Stimulated activated CD4-positive, alpha-beta T cell treated with anti-CD3 and anti-CD28 coated beads, Interleukin-4, amount 100 ng/mL, for 48 hours (primary cell): Measurements from ENCODE around the gene IKZF2.
"Not testable (repeated sequence)": the region's sequence is repeated elsewhere in the genome, so short reads cannot be mapped to it uniquely, and the experiment has no call there.

Experiments used
- DNase-seq, 2 donors: peaks; one replicate each; pipeline ENCODE4 v3.0.0-alpha.2; 2020; ENCODE audit warnings: low read depth in 2 of 2

Gene IKZF2

DNA sequence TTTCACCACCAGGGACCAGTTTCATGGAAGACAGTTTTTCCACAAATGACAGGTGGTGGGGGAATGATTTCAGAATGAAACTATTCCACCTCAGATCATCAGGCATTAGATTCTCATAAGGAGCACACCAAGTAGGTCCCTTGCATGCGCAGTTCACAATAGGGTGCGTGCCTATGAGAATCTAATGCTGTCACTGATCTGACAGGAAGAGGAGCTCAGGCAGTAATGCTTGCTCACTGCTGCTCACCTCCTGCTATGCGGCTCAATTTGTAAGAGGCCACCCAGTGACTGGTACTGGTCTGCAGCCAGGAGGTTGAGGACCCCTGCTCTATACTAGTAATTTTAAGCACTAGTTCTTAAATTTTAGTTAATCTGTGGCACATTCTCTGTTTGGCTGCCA lies 107.8 kb downstream of the IKZF2 start:
- DNase-seq, result no peak

DNA sequence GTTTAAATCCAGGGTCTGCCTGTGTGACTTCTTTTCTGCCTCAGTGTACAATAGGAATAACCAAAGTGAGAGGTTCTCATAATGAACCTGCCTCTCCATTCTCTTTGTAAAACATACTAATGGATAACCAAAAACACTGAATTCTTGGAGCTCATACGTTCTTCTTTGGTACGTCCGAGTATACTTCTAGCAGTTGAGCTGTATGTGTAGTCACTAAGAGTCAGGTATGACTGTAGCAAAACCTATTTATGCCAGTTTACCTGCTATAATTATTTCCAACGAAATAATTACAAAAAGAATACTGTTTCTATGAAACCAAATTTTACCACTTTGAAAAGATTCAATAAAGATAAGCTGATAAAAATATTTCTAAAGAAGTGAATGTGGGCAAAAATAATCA lies 109.2 kb downstream of the IKZF2 start:
- no peak for DNase-seq

DNA sequence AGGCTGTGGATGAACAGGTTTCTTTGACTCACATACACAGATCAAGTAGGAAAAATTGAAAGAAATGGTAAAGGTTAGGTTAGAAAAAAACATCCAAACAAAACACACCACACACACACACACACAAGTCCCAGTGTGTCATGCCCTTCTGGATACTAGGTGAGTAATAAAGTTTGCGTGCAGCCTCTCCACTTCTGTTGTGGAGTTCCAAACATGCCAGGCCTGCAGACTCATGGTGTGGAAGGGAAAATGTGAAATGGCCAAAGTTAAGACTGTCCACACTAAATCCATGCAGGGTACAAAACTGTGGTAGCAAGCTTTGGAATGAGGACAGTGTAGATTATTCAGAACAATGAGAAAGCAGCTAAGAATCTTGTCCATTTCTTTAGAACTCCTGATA lies 114.6 kb downstream of the IKZF2 start:
- no peak for DNase-seq

DNA sequence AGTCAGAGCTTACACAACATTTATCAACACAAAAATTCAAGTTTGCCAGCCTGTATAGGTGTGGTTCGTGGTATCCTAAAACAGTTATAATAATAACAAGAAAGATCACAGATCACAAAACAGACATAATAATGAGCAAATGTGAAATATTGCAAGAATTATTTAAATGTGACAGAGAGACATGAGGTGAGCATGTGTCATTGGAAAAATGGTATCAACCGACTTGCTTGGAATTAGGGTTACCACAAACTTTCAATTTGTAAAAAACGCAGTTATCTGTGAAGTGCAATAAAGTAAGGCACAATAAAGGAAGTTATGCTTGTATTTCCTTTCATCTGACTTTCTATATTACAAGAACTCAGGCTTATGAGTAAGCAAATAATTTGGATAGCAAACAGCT lies 116.8 kb downstream of the IKZF2 start:
- DNase-seq, result no peak

DNA sequence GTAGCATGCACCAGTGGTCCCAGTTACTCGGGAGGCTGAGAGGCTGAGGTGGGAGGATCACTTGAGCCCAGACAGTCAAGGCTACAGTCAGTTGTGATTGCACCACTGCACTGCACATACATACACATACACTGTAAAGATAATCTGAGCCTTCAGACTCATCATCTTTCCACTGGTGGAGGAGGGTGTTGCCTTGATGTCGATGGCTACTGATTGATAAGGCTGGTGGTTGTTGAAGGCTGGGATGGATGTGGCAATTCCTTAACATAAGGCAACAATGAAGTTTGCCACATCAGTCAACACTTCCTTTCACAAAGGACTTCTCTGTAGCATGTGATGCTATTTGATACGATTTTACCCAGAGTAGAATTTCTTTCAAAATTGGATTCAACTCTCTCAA lies 118.8 kb downstream of the IKZF2 start:
- DNase-seq, result no peak

DNA sequence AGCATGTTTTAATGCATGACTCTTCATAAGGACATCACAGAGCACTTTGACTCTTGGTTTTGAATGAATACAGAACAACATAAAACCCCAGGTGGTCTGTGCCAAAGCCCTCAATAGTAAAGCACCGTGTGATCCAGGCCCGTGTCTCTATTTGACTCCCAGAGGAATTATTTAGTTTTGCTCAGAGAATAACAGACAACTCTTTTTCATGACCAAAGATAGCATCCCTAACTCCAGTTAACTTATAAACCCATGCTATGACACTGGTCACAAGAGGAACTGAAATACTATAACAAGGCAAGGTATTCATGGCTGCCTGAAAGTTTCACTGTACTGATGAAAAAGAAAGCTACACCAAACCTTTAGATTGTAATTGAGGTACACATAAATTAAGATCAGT lies 128.4 kb downstream of the IKZF2 start:
- DNase-seq, result no peak

DNA sequence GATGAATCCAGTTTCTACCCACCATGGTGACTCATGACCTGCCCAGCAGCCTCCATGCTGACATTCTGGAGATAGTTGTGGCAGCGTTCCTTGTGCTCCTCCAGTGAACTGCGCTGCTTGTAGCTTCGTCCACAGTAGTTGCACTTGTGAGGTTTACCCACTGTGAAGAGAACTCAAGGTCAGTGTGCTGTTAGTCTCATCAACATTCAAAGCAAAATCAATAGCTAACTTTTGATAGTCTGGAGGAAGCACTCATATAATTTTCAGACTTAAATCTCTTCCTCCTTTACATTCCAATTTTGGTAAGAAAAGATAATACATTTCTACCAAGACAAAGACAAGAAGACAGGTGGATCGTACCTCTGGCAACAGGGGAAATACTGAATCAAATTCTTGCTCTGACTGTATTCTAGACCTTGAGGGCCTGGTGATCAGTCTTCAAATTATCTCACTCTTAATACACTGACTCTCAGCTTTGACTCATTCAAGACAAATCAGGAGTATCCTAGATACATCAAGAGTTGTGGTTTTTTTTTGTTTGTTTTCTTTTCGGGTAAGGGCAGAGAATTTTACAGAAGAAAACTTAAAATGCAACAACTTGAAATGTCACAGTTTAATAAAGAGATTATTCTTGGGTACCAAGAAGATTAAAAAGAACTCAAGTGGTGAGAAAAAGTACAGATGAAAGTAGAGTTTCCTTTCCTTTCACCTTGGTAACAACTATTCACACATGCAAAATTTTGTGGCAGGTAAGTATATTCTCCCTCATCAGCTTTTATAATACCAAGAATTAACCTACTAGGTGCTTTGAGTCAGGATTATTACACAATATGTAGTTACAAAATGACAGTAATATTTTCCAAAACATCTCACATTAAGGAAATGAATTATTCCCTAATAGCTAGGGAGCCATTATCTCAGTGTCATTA lies 129.2 kb downstream of the IKZF2 start:
- no peak for DNase-seq

DNA sequence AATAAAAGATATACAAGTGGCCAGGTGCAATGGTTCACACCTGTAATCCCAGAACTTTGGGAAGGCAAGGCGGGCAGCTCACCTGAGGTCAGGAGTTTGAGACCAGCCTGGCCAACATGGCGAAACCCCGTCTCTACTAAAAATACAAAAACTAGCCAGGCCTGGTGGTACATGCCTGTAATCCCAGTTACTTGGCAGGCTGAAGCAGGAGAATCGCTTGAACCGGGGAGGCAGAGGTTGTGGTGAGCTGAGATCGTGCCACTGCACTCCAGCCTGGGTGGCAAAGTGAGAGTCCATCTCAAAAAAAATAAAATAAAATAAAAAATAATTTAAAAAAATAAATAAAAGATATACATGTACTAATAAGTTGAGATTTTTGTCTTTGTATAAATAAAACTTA lies 130.5 kb downstream of the IKZF2 start:
- DNase-seq, result not testable (repeated sequence)

DNA sequence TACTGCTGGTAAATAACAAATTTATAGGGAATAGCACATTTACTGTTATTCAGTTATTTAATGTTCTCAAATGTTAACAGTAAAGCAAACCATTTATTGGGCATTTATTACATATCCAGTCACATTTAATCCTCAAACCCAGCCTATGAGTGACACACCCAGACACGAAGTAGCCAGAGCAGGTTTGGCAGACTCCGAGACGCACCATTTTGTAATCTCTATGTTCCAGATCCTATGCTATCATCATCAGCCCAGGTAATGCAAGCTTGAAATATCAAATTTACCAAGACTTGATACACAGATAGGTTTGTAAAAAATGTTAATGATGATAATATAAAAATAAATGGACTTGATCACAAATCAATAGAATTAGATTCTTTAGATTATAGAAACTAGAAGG lies 131.1 kb downstream of the IKZF2 start:
- no peak for DNase-seq

DNA sequence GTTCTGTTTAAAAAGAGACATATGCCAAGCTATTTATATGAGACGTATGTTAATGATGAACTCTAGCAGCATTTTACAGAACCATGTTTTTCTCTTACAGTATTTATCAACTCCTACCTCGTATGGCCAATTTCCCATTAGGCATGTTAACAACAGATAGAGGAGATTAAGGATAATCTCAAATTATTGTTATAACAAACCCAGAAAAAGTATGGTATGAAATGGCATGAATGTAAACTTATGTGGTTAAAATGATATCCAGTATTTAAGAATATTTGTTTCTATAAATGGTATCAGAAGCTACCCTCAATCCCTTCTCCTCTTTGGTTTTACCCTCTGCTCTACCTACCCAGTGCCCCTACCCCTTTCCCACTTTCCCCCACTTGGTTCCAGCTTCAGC lies 132.0 kb downstream of the IKZF2 start:
- DNase-seq, result no peak

DNA sequence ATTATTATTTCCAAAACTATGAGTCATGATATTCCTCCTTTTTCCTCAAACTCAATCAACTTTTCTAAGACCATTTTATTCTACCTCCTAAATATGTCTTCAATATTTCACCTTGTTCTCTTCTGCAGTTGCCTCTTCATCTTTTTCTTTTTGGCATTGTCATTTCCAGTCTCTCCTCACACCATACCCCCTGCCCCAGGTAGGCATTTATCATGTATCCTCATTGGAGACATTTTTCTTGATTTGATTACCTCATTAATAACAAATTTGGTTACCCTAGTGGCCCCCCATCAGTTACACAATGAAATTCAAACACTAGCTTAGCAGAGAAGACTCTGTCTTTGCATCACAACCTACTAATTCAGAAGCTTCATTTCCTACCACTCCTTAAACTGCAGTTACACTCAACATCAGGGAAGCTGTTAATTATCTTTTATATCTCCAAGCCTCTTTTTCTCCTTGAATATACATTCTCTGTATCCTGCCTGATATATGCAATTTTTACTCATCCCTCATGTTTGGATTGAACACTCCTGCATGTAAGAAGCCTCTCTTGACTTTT lies 133.0 kb downstream of the IKZF2 start:
- no peak for DNase-seq

DNA sequence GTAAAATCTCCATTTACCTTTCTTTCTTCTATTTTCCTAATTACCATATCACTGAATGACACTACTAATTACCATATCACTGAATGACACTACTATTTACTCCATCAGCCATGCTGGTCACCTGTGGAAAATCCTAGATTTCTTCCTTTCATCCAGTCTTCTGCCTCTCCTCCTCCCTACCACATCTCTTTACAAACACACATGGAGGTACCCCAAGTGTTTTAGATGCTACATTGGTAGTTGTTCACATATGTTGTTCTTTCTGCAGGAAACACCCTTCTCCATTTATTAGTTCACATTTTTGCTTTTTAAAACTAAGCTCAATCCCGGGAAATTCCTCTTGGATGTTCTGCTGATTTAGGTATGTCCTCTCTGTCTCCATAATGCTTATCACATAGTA lies 134.0 kb downstream of the IKZF2 start:
- no peak for DNase-seq

DNA sequence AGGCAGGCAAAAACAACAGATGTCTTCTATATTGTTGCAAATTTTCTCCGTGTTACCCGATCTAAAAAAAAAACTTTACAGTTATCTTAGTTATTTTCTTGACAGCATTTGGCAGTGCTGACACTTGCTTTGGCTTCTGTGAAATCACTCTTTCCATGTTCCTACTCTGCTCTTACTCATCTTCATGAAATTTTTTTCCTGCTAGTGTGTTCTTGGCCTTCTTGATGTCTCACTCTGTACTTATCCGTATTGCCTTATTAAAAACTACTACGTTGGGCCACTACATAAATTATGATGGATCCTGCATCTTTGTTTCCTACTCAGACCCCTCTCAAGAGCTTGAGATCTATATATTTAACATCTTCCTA lies 134.4 kb downstream of the IKZF2 start:
- DNase-seq, result no peak

DNA sequence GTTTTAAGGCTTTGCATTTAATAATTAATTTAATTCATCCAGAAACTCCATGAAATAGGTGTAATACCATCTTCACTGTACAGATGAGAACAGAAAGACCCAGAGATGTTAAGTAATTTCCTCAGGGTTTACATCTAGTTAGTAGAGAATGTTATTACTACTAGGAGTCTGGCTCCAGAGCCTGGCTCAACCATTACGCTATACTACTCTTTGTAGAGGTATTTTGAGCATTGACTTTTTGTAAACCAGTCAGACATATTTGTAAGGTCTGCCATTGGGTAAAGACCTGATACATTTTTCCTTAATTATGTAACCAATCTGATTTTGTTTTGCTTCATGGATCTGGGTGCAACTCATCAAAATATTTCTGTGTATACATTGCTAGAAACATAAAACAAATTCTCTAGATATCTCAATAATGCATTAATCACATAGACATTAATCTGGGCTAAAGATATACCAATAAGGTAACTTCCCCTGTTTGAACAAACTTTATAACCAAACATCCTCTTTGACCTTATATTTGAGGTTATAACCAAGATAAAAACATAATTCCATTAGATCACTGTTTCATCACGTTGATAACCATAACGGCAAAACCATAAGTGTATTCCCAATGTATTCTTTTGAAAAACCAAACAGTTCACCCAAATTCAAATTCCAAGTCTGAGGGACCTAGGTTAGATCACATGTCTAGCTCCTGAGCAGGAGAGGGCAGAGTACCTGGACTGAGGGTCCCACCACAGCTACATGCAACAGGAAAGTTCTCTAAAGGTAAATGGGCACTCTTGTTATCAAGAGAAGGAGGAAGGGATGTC lies 135.0 kb downstream of the IKZF2 start:
- DNase-seq, result no peak

DNA sequence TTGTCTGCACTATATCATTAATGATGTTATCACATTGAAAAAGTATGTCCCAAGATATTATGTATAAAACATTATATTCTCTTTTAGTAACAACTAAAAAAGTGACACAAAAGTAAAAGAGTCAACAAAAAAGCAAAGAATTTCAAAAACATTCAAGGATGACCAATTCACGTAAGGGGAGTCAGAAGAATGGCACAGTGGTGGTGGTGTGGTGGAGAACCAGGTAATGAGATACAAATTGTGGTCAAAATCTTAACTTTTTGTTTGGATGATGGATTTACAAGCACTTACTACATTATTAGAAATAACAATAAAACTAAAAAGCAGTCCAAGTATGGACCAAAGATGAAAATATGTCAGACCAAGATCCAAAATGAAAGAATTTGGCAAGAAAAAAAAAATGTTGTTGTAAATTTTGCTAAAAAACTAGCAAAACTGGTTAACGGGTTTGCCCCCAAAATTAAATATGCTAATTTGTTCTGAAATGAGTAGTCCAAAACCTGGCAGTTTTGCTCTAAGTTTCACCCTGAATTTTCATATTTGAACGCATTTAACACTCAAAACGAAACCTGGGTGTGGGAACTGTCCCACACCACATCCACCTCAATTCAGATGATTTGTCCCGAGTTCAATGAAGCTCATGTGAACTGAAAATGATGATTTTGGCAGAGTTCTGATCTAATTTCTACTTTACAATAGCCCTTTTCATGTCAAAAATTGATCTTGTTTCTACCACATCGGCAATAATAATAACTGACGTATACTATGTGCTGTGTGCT lies 135.8 kb downstream of the IKZF2 start:
- peak in 1 of 2 donors; percentile 25 for DNase-seq

DNA sequence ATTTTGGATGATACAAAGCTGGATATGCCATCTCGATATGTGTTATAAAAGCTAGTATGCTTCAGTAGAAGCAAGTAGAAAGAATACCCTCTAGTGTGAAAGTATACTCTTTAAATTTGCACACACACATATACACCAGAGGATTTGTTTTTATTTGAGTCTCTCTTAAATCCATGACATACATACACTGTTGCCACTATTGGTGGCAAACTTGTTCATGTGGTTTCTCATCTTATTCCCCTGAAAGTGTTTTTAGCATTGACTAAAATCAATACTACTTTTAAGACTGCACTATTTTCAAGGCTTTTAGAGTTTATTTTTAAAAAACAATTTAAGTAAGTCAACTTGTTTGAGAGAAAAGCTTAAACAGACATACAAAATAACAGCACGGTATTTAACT lies 137.4 kb downstream of the IKZF2 start:
- no peak for DNase-seq

DNA sequence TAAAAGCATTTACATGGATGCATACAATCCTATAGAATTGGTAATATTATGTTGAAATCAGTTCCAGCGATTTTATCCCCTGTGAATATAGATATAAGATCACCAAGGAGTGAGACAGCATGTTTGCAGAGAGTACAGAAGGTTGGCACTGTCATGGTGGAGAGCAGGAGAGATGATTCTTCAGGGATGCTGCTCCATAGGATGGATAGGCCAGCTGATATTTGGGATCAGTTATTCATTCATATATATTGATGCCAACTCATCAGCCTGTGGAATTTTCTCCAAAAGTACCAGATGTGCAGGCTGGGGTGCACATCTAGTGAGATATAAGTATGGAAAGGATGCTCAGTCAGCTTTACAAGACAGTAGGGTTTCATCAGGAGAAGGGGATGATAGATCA lies 139.9 kb downstream of the IKZF2 start:
- DNase-seq, result no peak

DNA sequence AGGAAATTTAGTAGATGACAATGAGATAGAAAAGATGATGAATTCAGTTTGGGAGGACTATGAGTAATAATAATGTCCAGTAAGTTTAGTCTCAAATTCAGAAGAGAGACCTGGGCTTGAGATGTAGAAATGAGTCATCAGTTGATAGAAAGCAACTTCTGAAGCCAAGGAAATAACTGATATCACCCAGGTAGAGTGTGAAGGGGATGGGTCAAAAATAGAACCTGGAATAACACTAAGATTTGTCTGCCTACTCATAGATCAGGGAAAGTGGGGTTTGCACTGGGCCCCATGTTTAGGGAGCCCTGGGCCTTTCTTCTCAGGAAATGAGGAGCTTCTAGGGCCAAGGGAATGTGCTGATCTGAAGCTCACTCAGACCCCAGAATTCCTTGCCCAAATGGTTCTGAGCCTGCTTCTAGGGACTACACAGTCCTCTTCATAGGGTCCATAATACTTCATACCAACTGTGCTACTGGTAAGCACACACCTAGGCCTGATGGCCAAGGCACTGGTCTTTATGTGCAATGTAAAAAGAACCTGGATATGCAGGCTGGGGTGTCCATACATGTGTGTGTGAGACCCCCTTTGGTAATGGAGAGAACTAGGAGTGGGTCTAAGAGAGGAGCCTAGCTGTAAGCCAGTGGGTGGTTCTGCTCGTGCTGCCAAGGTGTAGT lies 141.2 kb downstream of the IKZF2 start:
- no peak for DNase-seq

DNA sequence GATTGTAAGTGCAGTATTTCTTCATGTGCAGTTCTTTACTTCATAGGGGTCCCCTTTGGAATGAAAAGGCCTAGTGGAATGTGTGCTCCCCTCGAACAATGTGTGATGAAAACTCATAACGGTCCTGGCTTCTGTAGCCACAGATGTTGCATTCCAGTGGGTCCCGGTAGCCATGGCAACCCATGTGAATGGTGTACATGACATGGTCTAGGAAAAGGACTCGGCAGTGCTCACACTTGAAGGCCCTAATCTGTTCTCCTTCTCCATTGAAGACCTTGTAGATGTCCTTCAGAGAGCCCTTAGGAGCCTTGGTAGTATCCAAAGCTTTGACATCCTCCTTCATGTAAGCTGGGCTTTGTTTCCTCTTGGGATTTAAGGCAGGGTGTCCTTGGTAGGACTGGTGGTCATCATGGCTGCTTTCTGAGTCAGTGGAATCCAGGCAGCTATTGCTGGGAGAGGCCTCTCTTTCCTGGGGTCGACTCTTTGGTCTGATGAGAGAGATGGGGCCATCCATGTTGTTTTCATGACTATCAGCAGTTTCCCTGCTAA lies 144.0 kb downstream of the IKZF2 start:
- DNase-seq, result no peak

DNA sequence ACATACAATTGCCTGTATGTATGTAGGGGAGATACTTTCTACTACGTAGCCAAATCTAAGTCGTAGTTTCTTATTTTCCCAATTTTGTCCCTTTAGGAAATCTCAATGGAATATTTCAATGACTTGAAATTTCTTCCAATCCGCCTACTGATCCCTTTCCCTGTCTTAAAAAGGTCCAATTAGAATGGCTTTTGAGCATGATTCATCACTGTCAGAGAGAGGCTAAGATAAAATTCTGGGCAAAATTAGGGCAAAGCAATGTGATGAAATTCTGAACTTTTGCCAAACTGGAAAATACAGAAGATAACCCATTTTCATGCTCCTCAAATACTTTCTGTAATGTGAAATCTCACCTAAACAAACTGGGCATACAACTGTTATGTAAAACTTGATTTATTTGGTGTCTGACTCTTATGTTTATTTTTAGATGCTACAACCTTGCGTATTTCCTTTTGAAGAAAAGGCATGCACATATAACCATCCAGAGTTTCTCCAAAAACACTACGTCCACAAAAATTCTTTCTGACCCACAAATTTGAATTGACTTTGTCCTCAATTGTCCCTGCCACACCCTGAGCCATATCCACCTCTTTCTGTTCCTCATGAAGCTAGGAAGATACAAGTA lies 147.1 kb downstream of the IKZF2 start:
- no peak for DNase-seq

DNA sequence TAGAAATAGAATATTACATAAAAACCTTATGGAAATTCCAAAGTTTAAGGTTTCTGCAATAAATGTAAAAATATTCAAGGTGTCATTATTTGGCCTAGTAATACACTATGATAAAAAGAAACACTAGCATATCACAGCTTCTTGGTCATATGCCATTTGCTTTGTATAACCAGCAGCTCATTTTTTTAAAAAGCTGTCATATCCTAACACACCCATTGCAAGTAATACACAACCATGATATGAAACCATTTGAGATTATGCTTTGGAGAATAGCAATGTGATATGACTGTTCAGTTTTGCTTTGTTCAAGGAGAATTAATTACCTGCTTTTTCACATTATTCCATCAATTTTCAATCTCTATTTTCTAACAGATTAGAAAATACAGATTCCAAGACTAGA lies 149.0 kb downstream of the IKZF2 start:
- no peak for DNase-seq
